ENCODE data around the gene CEPT1. TPM values are rescaled to one million over a fixed set of nuclear protein-coding genes. Genes with fewer than 3 reads are reported as not detected.
A peak's percentile ranks its signal among the peaks of the same experiment; 100 is the strongest.

CEPT1 gene
- total and polyA plus RNA-seq, 2 of the 13 experiments (the other 11 are each of a cell fraction or from before 2014, with no cell fraction given), result 35.7 to 48.2 TPM

- TF ChIP-seq, protein P1, sequence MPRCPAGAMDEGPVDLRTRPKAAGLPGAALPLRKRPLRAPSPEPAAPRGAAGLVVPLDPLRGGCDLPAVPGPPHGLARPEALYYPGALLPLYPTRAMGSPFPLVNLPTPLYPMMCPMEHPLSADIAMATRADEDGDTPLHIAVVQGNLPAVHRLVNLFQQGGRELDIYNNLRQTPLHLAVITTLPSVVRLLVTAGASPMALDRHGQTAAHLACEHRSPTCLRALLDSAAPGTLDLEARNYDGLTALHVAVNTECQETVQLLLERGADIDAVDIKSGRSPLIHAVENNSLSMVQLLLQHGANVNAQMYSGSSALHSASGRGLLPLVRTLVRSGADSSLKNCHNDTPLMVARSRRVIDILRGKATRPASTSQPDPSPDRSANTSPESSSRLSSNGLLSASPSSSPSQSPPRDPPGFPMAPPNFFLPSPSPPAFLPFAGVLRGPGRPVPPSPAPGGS (CRISPR knock-in tag; IDR thresholded peaks at IDR 0.05), result 0 out of 2 replicates have a peak, but pooled peaks have one; percentile 20
- TF ChIP-seq, protein P2, sequence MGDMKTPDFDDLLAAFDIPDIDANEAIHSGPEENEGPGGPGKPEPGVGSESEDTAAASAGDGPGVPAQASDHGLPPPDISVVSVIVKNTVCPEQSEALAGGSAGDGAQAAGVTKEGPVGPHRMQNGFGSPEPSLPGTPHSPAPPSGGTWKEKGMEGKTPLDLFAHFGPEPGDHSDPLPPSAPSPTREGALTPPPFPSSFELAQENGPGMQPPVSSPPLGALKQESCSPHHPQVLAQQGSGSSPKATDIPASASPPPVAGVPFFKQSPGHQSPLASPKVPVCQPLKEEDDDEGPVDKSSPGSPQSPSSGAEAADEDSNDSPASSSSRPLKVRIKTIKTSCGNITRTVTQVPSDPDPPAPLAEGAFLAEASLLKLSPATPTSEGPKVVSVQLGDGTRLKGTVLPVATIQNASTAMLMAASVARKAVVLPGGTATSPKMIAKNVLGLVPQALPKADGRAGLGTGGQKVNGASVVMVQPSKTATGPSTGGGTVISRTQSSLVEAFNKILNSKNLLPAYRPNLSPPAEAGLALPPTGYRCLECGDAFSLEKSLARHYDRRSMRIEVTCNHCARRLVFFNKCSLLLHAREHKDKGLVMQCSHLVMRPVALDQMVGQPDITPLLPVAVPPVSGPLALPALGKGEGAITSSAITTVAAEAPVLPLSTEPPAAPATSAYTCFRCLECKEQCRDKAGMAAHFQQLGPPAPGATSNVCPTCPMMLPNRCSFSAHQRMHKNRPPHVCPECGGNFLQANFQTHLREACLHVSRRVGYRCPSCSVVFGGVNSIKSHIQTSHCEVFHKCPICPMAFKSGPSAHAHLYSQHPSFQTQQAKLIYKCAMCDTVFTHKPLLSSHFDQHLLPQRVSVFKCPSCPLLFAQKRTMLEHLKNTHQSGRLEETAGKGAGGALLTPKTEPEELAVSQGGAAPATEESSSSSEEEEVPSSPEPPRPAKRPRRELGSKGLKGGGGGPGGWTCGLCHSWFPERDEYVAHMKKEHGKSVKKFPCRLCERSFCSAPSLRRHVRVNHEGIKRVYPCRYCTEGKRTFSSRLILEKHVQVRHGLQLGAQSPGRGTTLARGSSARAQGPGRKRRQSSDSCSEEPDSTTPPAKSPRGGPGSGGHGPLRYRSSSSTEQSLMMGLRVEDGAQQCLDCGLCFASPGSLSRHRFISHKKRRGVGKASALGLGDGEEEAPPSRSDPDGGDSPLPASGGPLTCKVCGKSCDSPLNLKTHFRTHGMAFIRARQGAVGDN (CRISPR knock-in tag; IDR thresholded peaks at IDR 0.05), result peak; percentile 52
- TF ChIP-seq FOXK1 (CRISPR knock-in tag; IDR thresholded peaks at IDR 0.05; ENCODE audit: borderline replicate concordance, low read depth) (no peak), ZSCAN31 (CRISPR knock-in tag; IDR thresholded peaks at IDR 0.05; ENCODE audit: low read depth) (0 out of 2 replicates have a peak, but pooled peaks have one; percentile 29), ATM (IDR thresholded peaks at IDR 0.05; ENCODE audit: borderline replicate concordance) (no peak), MZF1 (CRISPR knock-in tag; IDR thresholded peaks at IDR 0.05; ENCODE audit: borderline replicate concordance) (no peak), FOXP4 (CRISPR knock-in tag; IDR thresholded peaks at IDR 0.05) (no peak), YY1 (IDR thresholded peaks at IDR 0.05; ENCODE audit: insufficient read depth, insufficient replicate concordance, low read depth, low read length) (no peak), MYPOP (CRISPR knock-in tag; IDR thresholded peaks at IDR 0.05) (no peak)
- TF ChIP-seq, protein P3, sequence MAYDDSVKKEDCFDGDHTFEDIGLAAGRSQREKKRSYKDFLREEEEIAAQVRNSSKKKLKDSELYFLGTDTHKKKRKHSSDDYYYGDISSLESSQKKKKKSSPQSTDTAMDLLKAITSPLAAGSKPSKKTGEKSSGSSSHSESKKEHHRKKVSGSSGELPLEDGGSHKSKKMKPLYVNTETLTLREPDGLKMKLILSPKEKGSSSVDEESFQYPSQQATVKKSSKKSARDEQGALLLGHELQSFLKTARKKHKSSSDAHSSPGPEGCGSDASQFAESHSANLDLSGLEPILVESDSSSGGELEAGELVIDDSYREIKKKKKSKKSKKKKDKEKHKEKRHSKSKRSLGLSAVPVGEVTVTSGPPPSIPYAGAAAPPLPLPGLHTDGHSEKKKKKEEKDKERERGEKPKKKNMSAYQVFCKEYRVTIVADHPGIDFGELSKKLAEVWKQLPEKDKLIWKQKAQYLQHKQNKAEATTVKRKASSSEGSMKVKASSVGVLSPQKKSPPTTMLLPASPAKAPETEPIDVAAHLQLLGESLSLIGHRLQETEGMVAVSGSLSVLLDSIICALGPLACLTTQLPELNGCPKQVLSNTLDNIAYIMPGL (CRISPR knock-in tag; IDR thresholded peaks at IDR 0.05; ENCODE audit: borderline replicate concordance in 1 of 2, low read depth in 1 of 2), result peak in 1 of 2 experiments; percentile 66; a peak in 1 of 4 replicates
- TF ChIP-seq, protein P4, sequence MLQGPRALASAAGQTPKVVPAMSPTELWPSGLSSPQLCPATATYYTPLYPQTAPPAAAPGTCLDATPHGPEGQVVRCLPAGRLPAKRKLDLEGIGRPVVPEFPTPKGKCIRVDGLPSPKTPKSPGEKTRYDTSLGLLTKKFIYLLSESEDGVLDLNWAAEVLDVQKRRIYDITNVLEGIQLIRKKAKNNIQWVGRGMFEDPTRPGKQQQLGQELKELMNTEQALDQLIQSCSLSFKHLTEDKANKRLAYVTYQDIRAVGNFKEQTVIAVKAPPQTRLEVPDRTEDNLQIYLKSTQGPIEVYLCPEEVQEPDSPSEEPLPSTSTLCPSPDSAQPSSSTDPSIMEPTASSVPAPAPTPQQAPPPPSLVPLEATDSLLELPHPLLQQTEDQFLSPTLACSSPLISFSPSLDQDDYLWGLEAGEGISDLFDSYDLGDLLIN (CRISPR knock-in tag; IDR thresholded peaks at IDR 0.05; ENCODE audit: borderline replicate concordance), result no peak
Observed at GRCh38 chr1:111222308-111223125, 82.5 kb downstream of the CEPT1 start (continued).

Data from HepG2 (cell line).